Ishikawa (cell line): Measurements from ENCODE around the gene OSBPL8.

Experiments
- CEBPB ChIP-seq: IDR thresholded peaks from 2 replicates; pipeline ENCODE4 v1.6.1; 2012
- CREB1 ChIP-seq: IDR thresholded peaks from 2 replicates; pipeline ENCODE4 v1.6.1; 2012; ENCODE audit warnings: low read depth
- EGR1 ChIP-seq: IDR thresholded peaks from 2 replicates; pipeline ENCODE4 v1.6.1; 2012
- EP300 ChIP-seq: IDR thresholded peaks from 2 replicates; pipeline ENCODE4 v1.6.1; 2012; ENCODE audit warnings: borderline replicate concordance
- FOXM1 ChIP-seq: IDR thresholded peaks from 2 replicates; pipeline ENCODE4 v1.6.1; 2012; ENCODE audit warnings: low read depth, borderline replicate concordance
- NFIC ChIP-seq: IDR thresholded peaks from 2 replicates; pipeline ENCODE4 v1.6.1; 2012
- RAD21 ChIP-seq: IDR thresholded peaks from 2 replicates; pipeline ENCODE4 v1.6.1; 2012; ENCODE audit warnings: low read depth
- TAF1 ChIP-seq: IDR thresholded peaks from 2 replicates; pipeline ENCODE4 v1.6.1; 2012; ENCODE audit warnings: low read depth, mild to moderate bottlenecking
- TCF12 ChIP-seq: IDR thresholded peaks from 2 replicates; pipeline ENCODE4 v1.6.1; 2012; ENCODE audit warnings: low read depth
- TEAD4 ChIP-seq: IDR thresholded peaks from 2 replicates; pipeline ENCODE4 v1.6.1; 2012
- YY1 ChIP-seq: IDR thresholded peaks from 2 replicates; pipeline ENCODE4 v1.6.1; 2012; ENCODE audit warnings: low read depth
- ZBTB7A ChIP-seq: IDR thresholded peaks from 2 replicates; pipeline ENCODE4 v1.6.1; 2012; ENCODE audit warnings: low read depth
- TF ChIP-seq, protein P1 (sequence below): IDR thresholded peaks from 2 replicates; pipeline ENCODE4 v1.6.1; 2012
- TF ChIP-seq, protein P2 (sequence below): IDR thresholded peaks from 2 replicates; pipeline ENCODE4 v1.6.1; 2012
- TF ChIP-seq, protein P3 (sequence below): IDR thresholded peaks from 2 replicates; pipeline ENCODE4 v1.6.1; 2012; ENCODE audit warnings: low read depth, mild to moderate bottlenecking

OSBPL8 gene

DNA sequence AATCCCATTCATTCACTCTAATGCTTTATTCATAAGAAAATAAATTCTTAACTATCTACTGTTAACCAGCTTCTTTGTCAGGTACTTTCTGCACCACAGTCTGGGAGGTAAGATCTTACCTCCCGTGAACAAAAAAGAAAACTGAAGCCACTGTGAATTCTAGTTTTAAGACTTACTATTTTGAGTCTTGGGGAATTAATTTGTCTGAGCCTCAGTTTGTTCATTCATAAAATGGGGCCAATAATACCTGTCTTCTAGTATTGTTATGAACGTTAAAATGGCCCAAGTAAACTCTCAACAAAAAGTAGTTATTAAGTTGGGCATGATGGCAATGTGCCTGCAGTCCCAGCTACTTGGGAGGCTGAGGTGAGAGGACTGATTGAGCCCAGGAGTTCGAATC is 151.9 kb downstream of the OSBPL8 start:
- TF ChIP-seq, protein P1, sequence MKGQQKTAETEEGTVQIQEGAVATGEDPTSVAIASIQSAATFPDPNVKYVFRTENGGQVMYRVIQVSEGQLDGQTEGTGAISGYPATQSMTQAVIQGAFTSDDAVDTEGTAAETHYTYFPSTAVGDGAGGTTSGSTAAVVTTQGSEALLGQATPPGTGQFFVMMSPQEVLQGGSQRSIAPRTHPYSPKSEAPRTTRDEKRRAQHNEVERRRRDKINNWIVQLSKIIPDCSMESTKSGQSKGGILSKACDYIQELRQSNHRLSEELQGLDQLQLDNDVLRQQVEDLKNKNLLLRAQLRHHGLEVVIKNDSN, result no peak
- no peak for TF ChIP-seq FOXM1
- TF ChIP-seq, protein P2, sequence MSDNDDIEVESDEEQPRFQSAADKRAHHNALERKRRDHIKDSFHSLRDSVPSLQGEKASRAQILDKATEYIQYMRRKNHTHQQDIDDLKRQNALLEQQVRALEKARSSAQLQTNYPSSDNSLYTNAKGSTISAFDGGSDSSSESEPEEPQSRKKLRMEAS, result no peak

DNA sequence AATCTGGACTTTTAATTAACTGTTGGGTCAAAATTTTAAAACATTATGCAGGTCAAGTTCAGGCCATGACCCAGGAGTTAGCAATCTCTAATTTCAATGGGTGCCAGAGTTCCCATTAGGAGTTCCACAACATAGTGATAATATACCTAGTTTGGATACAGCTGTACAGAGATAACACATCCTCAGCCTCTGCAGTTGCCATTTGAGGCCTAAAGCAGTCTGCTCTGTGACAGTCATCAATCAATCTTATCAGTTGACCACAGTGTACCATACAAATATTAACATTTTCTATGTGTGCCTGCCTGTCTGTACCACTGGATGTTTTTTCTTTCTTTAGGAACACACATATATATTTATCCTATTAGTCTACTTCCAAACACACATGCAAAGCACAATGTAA is 157.3 kb downstream of the OSBPL8 start:
- TF ChIP-seq EP300 (no peak), CREB1 (no peak), TCF12 (no peak), EGR1 (no peak), NFIC (no peak), ZBTB7A (no peak), TEAD4 (no peak), CEBPB (no peak), RAD21 (no peak), FOXM1 (no peak)
- TF ChIP-seq, protein P2, result no peak
- TF ChIP-seq, protein P3, sequence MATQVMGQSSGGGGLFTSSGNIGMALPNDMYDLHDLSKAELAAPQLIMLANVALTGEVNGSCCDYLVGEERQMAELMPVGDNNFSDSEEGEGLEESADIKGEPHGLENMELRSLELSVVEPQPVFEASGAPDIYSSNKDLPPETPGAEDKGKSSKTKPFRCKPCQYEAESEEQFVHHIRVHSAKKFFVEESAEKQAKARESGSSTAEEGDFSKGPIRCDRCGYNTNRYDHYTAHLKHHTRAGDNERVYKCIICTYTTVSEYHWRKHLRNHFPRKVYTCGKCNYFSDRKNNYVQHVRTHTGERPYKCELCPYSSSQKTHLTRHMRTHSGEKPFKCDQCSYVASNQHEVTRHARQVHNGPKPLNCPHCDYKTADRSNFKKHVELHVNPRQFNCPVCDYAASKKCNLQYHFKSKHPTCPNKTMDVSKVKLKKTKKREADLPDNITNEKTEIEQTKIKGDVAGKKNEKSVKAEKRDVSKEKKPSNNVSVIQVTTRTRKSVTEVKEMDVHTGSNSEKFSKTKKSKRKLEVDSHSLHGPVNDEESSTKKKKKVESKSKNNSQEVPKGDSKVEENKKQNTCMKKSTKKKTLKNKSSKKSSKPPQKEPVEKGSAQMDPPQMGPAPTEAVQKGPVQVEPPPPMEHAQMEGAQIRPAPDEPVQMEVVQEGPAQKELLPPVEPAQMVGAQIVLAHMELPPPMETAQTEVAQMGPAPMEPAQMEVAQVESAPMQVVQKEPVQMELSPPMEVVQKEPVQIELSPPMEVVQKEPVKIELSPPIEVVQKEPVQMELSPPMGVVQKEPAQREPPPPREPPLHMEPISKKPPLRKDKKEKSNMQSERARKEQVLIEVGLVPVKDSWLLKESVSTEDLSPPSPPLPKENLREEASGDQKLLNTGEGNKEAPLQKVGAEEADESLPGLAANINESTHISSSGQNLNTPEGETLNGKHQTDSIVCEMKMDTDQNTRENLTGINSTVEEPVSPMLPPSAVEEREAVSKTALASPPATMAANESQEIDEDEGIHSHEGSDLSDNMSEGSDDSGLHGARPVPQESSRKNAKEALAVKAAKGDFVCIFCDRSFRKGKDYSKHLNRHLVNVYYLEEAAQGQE, result no peak
- TF ChIP-seq, protein P1, result no peak

DNA sequence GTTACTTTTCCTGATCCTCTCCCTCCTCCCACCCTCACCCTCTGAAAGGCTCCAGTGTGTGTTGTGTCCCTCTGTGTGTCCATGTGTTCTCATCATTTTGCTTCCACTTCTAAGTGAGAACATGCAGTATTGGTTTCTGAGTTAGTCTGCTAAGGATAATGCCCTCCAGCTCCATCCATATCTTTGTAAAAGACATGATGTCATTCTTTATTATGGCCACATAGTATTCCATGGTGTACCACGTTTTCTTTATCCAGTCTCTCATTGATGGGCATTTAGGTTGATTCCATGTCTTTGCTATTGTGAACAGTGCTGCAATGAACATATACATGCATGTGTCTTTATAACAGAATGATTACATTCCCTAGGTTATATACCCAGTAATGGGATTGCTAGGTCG is 159.4 kb downstream of the OSBPL8 start:
- TF ChIP-seq RAD21, result no peak
- no peak for TF ChIP-seq CREB1
- TF ChIP-seq ZBTB7A, result no peak
- no peak for TF ChIP-seq TEAD4
- no peak for TF ChIP-seq YY1
- TF ChIP-seq, protein P3, result no peak
- TF ChIP-seq EP300, result no peak
- no peak for TF ChIP-seq EGR1
- TF ChIP-seq, protein P2, result no peak
- no peak for TF ChIP-seq TAF1
- TF ChIP-seq CEBPB, result no peak
- no peak for TF ChIP-seq FOXM1
- no peak for TF ChIP-seq TCF12
- TF ChIP-seq, protein P1, result no peak
- TF ChIP-seq NFIC, result no peak

DNA sequence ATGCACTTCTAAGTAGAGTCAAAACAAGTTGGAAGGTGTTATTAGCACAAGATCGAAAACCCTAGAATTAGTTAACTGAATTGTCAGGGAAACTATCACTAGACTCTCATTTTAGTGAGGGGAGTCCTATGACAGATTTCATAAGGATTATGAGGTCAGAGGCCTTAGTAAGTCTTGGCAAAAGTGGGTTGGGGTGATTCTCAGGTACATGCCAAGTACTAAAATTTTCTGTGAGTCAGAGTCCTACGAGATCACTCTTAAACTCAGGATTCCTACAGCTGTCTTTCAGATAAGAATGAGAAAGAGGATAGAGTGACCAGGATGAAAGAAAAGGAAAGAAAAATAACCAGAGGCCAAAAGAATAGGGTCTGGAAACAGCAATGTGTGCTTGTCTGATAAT is 160.5 kb downstream of the OSBPL8 start:
- TF ChIP-seq FOXM1 (no peak), NFIC (no peak), TAF1 (no peak), CEBPB (no peak), EGR1 (no peak), TEAD4 (no peak), ZBTB7A (no peak), RAD21 (no peak), TCF12 (no peak), YY1 (no peak), CREB1 (no peak)
- TF ChIP-seq, protein P3, result no peak
- TF ChIP-seq, protein P1, result no peak
- TF ChIP-seq, protein P2, result no peak
